NCI-H446 treated with DMSO at 0.1 percent for 48 hours (cell line): ENCODE data around the gene GAR1.
"Not testable (repeated sequence)": the region's sequence is repeated elsewhere in the genome, so short reads cannot be mapped to it uniquely, and the experiment has no call there.

Experiments
- DNase-seq: peaks from one replicate; lab custom pipeline; 2025; lab: John Stamatoyannopoulos, UW

The GAR1 gene

DNA sequence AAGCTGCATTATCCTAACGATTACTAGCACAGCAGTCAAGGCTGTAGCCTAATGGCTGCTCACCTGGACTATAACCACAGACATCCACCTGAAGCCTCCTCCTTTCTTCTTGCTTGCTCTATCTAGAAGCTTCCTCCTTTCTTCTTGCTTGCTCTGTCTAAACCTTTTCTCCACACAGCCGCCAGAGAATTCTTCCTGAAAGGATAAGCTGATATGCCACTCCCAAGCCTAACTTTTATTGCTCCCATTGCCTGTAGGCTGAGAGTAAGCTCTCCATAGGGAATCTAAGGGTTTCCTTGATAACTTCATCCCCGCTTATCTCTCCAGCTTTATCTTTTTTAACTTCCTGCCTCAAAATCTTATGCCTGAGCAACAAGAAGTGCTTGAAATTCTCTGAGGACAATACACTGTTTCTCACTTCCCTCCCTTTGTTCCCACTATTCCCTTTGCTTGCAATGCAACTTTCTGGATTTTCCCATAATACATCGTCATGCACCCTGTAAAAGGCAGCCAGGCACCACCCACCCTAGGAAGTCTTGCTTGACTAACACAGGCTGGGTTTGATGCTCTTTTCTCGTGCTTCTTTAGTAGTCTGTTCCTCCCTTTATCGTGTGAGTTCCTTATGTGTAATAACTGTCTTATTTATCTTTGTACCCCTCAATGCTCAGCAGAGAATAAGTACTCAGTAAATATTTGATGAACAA lies 31.0 kb downstream of the GAR1 start:
- no peak for DNase-seq

DNA sequence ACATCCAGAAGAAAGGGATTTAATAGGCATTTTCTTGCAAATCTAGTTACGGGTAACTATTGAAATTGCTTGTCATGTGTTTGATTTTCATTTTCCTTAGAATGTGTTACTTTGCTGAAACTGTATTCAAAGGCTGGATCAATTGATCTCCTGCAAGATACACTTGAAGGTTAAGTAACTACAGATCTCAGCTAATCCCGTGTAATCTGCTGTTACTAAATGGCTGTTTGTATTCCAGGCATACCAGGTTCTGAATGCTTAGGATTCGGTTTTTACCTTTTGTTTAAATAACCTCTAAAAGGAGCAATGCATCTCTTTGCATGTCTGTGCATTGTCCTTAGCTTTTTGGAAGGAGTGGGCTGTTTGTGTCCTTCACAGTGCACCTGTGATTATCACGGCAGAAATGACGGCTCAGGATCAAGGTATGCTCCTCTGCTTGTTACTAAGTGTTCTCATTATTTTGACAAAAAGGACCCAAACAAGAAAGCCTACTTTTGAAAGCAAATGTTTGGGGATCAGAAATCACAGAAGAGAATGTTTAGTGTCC lies 32.4 kb downstream of the GAR1 start, which contains the start of gene LRIT3:
LRIT3 (plus strand) TSS at position 212 of the 547 bp plus-strand sequence; CDS start at position 307, 95 bp downstream.
- no peak for DNase-seq

DNA sequence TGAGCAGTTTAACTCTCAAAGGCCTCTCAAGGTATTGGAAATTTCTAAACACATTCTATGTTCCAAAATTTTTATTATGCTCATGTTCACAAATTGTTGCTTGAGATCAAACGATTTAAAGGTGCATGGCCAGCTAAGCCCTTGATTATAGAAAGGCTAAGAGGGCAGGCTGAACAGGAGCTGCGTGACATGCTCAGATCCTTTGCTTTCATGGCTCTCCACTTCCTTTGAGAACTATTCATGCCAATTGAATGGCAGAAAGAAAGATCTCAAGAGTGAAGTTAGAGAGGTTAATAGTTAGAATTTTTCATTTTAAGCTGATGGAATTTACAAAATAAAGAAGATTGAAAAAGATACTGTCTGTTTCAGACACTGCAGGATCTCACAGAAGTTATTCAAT lies 32.9 kb downstream of the GAR1 start:
- DNase-seq, result no peak

DNA sequence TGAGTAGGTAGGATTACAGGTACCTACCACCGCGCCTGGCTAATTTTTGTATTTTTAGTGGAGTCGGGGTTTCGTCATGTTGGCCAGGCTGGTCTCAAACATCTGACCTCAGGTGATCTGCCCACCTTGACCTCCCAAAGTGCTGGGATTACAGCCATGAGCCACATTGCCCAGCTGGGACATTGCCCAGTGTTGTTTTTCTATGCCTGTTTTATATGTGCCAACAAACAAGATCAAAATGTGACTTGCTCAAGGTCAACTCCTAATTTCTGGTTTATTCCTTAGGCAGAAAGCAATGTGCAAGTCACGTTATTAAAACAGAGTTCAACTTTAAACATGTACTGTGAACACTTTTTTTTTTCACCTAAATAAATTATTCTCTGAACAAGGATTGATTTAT lies 35.0 kb downstream of the GAR1 start:
- DNase-seq, result no peak

DNA sequence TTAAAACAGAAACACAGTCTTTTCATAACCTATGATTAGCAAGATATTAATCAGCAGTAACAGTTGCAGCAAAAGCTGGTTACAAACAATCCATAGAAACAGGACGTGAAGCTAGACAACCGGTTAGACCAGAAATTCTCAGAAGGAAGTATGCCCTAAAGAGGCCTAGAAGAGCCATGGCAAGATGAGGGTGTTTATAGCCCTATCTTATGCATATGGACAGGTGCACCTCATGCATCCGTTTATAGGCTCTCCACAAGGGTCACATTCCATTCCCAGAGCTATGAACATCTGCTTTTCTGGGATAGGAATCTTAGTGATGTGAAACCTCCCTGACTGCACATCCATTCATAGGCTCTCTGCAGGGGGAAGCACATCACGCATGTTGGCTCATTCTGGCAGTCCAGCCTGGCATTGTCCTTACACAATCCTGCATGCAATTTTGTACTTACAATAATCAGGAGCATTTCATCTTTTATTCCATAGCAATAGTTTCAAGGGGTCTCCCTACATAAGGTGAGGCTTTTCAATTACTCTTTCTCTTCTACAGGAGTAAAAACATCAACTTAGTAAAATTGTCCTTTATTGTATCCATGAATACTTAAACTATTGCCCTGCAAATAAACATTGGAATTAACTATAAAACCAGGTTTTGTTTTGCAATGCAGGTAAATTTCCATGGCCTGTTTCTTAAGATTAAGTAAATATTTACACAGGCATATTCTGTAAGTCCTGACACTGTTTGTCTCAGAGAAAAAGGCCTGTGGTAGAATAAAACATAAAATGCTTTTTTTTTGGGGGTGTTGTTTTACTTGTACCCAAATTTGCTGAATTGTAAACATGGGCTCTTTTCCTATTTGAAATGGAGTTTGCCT lies 44.1 kb downstream of the GAR1 start:
- not testable (repeated sequence) for DNase-seq

DNA sequence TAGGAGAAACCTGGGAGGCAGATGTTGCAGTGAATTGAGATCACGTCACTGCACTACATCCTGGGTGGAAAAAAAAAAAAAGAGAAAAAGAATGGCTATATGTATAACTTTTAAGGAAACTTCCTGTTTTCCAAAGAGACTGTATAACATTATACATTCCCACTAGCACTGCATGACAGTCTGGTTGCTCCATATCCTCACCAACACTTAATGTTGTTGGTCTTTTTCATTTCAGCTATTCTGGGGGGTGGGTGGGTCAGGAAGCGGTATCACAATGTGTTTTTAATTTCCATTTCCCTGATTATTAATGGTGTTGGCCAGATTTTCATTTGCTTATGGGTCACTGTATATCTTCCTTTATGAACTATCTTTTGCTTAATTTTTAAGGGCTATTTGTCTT lies 45.7 kb downstream of the GAR1 start:
- DNase-seq, result no peak

DNA sequence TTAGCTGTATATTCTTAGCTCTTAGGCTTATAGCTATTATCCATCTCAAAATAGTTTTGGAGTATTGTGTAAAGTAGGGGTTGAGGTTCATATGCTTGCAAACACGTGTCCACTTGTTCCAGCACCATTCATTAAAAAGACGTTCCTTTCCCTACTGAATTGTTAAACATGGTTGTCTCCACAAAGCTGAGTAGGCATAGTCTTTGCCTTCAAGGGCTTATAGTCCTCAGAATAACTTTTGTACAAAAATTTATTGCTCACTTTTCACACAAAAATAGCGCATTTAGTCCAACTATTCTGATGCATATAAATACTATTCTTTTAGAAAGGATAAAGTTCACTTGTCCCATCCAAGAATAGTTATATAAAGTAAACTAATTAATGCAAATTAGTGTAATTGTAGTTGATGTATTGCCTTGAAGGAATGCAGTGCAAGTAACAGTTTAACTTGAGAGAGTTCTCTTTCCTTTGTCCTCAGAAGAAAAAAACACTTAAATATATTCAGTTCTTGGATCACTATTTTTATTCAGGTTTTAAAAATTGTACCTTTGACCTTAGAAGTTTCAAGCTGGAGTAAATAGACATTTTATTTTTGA lies 46.5 kb downstream of the GAR1 start:
- DNase-seq, result no peak

DNA sequence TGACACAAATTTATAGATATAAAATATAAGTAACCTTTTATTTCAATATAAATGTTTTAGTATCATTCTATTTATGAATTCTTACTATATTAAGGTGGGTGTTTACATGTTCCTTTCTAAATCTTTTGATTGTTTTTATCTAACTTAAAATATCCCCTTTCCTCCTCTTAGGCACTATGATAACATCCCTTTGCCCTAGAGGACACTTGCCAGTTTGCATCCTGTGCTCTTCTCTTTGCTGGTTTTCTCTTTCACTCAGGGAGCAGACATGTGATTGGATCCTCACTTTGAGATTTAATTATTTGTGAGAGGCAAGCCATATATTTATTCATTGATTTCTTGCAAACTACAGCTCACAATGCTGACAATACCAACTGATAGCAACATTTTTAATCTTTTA lies 48.6 kb downstream of the GAR1 start:
- DNase-seq, result no peak

DNA sequence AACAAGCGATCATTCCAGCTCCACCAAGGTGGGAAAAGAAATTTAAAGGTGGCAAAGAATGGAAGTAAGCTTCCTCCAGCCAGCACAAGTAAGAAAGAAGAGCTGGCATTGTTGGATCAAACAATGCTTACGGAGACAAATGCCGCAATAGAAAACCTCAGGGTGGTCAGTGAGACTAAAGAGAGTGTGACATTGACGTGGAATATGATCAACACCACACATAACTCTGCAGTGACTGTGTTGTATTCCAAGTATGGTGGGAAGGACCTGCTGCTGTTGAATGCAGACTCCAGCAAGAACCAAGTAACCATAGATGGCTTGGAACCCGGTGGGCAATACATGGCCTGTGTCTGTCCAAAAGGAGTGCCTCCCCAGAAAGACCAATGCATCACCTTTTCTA lies 54.5 kb downstream of the GAR1 start:
- no peak for DNase-seq

DNA sequence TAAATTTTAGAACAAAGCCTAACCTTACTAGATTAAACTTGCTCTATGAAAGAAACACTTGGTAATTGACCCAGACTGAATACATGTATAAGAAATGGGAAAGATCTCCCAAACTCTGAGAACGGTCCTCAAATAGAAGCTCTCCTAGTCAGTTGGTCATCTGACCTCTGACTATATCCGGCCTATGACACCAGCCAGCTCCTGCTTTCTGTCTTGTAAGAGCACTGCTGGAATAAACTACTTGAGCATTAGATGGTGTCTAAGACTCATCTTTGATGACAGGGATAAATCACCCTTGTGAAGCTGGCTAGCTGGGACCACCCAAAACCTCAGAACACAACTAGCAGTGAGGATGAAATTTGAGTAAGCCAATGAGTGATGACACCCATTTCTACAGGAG lies 56.5 kb downstream of the GAR1 start:
- no peak for DNase-seq

DNA sequence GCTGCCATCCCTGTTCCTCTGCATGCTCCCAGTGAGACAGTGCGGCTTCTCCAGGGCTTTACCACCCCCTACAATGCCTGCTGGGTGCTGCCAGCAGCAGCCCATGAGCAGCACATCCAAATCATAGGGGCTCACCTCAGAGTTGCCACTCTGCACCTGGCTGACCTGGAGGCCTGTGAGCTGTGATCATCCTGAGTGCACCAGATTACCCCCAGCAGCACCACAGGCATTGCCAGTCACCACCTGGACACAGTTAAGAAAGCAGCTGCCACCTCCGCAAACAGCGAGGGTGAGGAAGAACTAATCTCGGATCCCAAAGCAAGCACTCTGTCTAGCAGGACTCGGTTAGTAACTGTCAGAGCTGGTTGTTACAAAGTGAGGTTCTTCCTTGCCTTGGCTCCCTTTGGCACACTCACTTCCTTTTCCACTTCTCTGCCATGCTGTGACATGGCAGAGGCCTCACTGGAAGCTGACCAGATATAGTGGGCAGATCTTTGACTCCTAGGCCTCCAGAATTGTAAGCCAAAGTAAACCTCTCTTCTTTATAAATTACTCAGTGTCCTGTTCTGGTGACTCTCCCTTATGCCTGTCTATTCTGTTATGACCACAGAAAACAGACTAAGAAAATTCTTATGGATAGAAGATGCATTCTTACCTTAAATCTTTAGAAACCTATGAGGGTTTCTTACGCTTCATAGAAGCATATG lies 57.5 kb downstream of the GAR1 start:
- no peak for DNase-seq

DNA sequence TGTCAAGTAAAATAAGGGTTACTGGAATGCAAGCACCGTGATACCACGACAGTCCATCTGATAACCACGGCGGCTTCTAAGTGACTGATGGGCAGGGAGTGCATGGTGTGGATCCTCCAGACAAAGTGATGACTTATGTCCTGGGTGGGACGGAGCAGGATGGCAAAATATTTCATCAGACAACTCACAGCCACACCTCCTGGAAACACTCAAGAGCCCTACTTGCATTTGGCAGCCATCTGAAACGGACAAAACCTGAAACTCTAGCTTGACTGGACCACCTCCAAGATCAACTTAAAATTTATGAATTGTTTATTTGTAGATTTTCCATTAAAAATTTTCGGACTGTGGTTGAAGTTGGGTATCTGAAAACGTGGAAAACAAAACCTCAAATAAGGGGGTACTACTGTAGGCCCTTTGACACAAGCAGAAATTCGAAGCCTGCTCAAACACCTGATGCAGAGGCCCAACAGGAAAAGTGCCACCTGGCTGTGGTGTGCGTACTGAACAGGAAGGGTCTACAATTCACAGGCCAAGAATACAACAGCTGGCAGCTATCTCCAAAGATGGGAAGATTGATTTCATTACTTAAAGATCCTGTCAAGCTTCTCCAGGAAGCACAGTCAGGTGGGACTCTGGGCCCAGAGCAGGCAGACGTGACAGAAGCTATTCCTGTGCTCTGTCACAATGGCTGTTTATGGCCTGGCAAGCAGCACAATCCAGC lies 58.4 kb downstream of the GAR1 start:
- no peak for DNase-seq
